ENCODE data around the gene HERC4. TPM values are rescaled to one million over a fixed set of nuclear protein-coding genes. Genes with fewer than 3 reads are reported as not detected.

HERC4 gene
- total RNA-seq, 1 donor from 2014 or later = 31.9 TPM

GRCh38 chr10:68108653-68109052 lies 33.6 kb upstream of the HERC4 start:
- Histone ChIP-seq H3K9me3 (replicated peaks) (no peaks in the 10 kb centered on the region), H3K4me1 (peaks cover 19% of the 10 kb centered on the region), H3K4me3 (peak overlapping the region; percentile 63), H3K27me3 (ENCODE audit: low read depth) (no peaks in the 10 kb centered on the region), H3K36me3 (no peaks in the 10 kb centered on the region), H3K27ac (replicated peaks) (peak overlapping the region; percentile 84)
- TF ChIP-seq CTCF (IDR thresholded peaks at IDR 0.05; ENCODE audit: borderline replicate concordance) = no peak
- DNase-seq = no peak
- intact Hi-C loops (cut with micrococcal nuclease) = no loop called here

DNA sequence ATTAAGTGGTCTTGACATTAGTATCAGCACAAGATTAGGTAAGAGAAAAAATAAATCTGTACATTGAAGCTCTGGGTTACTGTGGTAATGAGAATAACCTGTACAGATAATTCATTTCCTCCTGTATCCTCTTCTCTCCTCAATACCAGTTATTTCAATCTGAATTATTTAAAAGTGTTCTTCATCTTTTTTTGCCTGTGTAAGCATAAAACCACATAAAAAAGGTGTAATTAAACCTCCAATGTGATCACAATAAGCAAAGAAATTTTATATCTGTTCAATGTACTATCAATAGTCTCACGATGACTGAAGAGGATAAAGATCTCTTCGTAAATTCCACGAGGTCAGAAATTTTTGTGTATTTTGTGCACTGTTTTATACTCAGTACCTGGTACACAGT lies 33.0 kb upstream of the HERC4 start:
- no peak for TF ChIP-seq CTCF (IDR thresholded peaks at IDR 0.05; ENCODE audit: borderline replicate concordance)

GRCh38 chr10:68107651-68108050 lies 32.6 kb upstream of the HERC4 start:
- intact Hi-C loops (cut with micrococcal nuclease) = no loop called here
- no peak for DNase-seq
- no peaks in the 10 kb centered on the region for H3K36me3 ChIP-seq
- no peaks in the 10 kb centered on the region for H3K27me3 ChIP-seq (ENCODE audit: low read depth)
- no peak overlapping the region for H3K4me3 ChIP-seq
- no peak overlapping the region for H3K27ac ChIP-seq (replicated peaks)
- no peaks in the 10 kb centered on the region for H3K9me3 ChIP-seq (replicated peaks)
- TF ChIP-seq CTCF (IDR thresholded peaks at IDR 0.05; ENCODE audit: borderline replicate concordance) = no peak
- peaks cover 9% of the 10 kb centered on the region for H3K4me1 ChIP-seq

More for the DNA sequence above, 33.0 kb upstream of the HERC4 start:
- Histone ChIP-seq H3K9me3 (replicated peaks) (no peaks in the 10 kb centered on the region), H3K4me1 (peaks cover 13% of the 10 kb centered on the region), H3K36me3 (no peaks in the 10 kb centered on the region), H3K27me3 (ENCODE audit: low read depth) (no peaks in the 10 kb centered on the region), H3K4me3 (no peak overlapping the region), H3K27ac (replicated peaks) (no peak overlapping the region)
- no peak for DNase-seq
- intact Hi-C loops (cut with micrococcal nuclease) = no loop called here

DNA sequence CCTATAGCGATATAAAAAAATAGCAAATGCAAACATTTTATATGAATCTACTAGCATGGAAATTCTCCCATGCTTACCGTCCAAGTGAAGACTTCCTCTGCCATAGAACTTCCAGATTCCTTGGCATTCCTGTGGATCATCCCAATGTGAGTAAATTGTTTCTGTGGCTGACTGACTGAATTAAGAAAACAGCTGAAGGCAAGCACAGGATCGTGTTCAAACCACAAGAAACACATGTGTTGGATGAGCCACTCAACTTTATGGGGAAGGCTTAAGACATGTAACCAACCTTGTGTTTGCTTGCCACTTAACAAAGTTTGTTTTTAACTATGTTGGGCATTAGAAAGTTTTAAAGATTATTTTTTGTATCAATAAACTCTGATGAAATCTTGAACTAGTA lies 31.6 kb upstream of the HERC4 start:
- Histone ChIP-seq H3K27ac (replicated peaks) (no peak overlapping the region), H3K9me3 (replicated peaks) (no peaks in the 10 kb centered on the region), H3K36me3 (no peaks in the 10 kb centered on the region), H3K27me3 (ENCODE audit: low read depth) (no peaks in the 10 kb centered on the region), H3K4me1 (peaks cover 5% of the 10 kb centered on the region), H3K4me3 (no peak overlapping the region)
- intact Hi-C loops (cut with micrococcal nuclease) = no loop called here
- TF ChIP-seq CTCF (IDR thresholded peaks at IDR 0.05; ENCODE audit: borderline replicate concordance) = no peak
- no peak for DNase-seq

DNA sequence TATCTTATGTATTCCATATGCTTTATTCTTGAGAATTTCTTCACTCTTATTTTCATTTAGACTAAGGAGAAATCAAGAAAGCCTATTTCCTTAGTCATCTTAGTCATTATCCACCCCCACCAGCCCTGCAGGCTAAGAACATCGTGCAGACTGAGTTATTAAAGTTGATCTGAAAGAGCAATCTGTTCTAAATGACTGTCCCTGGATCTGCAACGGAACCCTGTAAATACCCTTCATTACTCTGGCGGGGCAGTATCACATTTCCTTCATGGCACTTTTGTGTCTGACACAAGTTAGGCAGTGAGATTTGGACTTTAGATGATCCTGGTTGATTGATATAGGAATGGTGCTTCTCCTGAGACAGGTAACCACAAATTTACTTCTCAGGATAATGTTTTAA lies 30.7 kb upstream of the HERC4 start:
- H3K27me3 ChIP-seq (ENCODE audit: low read depth) = no peaks in the 10 kb centered on the region
- H3K9me3 ChIP-seq (replicated peaks) = no peaks in the 10 kb centered on the region
- no peaks in the 10 kb centered on the region for H3K36me3 ChIP-seq
- peaks cover 5% of the 10 kb centered on the region for H3K4me1 ChIP-seq
- DNase-seq = no peak
- intact Hi-C loops (cut with micrococcal nuclease) = no loop called here
- no peak for TF ChIP-seq CTCF (IDR thresholded peaks at IDR 0.05; ENCODE audit: borderline replicate concordance)
- peak overlapping the region; percentile 47 for H3K27ac ChIP-seq (replicated peaks)
- peak overlapping the region; percentile 12 for H3K4me3 ChIP-seq

GRCh38 chr10:68103901-68104300 lies 28.8 kb upstream of the HERC4 start:
- Histone ChIP-seq H3K27me3 (ENCODE audit: low read depth) (no peaks in the 10 kb centered on the region), H3K9me3 (replicated peaks) (no peaks in the 10 kb centered on the region), H3K27ac (replicated peaks) (no peak overlapping the region), H3K36me3 (no peaks in the 10 kb centered on the region), H3K4me3 (no peak overlapping the region), H3K4me1 (peaks cover 14% of the 10 kb centered on the region)
- no peak for DNase-seq
- TF ChIP-seq CTCF (IDR thresholded peaks at IDR 0.05; ENCODE audit: borderline replicate concordance) = no peak
- intact Hi-C loops (cut with micrococcal nuclease) = no loop called here
